GM06990 (cell line): ENCODE data around the gene SLF1.

Source experiments
- DNase-seq: peaks from one replicate; pipeline ENCODE4 v3.0.0-alpha.2; 2011; ENCODE audit not compliant: insufficient read length; ENCODE audit errors: extremely low read depth
- H3K27me3 ChIP-seq: replicated peaks from 2 replicates; pipeline ENCODE4 v1.6.0; 2011; ENCODE audit warnings: low read length; ENCODE audit not compliant: control insufficient read depth, insufficient read depth
- H3K36me3 ChIP-seq: 2 replicates; pipeline ENCODE4 v1.5.1; 2011; ENCODE audit warnings: low read length; ENCODE audit not compliant: control insufficient read depth, insufficient read depth
- H3K4me3 ChIP-seq: replicated peaks from 2 replicates; pipeline ENCODE4 v1.5.1; 2011; ENCODE audit warnings: low read depth, mild to moderate bottlenecking, control low read depth, low read length
- CTCF ChIP-seq: IDR thresholded peaks from 2 replicates; pipeline ENCODE4 v1.5.1; 2011; ENCODE audit warnings: low read length, control low read depth, mild to moderate bottlenecking, inconsistent platforms; ENCODE audit not compliant: insufficient read depth, poor library complexity, severe bottlenecking

SLF1 gene

GRCh38 chr5:94621763-94622162 lies 3.3 kb downstream of the SLF1 start:
- DNase-seq: no peak
- H3K4me3 ChIP-seq: no peak overlapping the region
- no peak for TF ChIP-seq CTCF
- no peaks in the 10 kb centered on the region for H3K27me3 ChIP-seq
- no peaks in the 10 kb centered on the region for H3K36me3 ChIP-seq

GRCh38 chr5:94623011-94623410 lies 4.5 kb downstream of the SLF1 start:
- Histone ChIP-seq H3K36me3 (no peaks in the 10 kb centered on the region), H3K4me3 (no peak overlapping the region), H3K27me3 (no peaks in the 10 kb centered on the region)
- TF ChIP-seq CTCF: no peak
- DNase-seq: no peak

DNA sequence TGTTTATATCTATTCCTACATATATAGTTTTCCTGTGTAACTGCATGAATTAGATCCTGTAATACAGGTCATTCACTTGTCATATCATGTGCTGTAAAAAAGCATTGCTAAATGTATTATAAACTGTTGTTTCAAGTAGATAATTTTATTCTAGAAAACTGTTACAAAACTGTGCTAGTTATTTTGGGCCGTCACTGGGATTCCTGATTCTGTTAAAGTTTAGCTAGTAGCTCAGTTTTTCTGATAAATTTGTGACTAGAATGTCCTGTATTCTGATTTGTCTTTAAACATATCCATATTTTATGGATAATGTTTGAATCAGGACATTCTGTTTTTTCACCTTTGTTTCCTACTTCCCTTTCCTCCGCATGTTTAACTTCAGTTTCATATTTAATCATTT lies 5.4 kb downstream of the SLF1 start:
- no peak for DNase-seq
- Histone ChIP-seq H3K27me3 (no peaks in the 10 kb centered on the region), H3K4me3 (no peak overlapping the region), H3K36me3 (no peaks in the 10 kb centered on the region)
- TF ChIP-seq CTCF: no peak

DNA sequence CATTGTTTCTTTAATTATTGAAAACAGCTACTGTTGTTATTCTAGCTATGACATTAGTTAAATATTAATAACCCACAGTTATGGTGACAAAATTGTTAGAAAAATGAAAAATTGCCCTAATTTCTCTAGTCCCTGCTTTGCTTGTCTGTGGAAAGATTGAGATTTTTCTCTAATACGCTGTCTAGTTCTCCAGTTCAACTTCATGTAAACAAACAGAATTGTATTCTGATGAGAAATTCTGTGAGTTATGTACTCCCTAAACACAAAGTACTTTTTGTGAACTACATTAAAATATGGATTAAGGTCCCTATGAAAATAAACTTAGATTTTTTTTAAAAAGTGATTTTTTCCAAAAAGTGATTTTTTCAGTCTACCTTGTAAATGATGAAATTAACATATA lies 8.7 kb downstream of the SLF1 start:
- DNase-seq: no peak
- no peak for TF ChIP-seq CTCF
- H3K27me3 ChIP-seq: no peaks in the 10 kb centered on the region
- no peaks in the 10 kb centered on the region for H3K36me3 ChIP-seq
- H3K4me3 ChIP-seq: no peak overlapping the region

DNA sequence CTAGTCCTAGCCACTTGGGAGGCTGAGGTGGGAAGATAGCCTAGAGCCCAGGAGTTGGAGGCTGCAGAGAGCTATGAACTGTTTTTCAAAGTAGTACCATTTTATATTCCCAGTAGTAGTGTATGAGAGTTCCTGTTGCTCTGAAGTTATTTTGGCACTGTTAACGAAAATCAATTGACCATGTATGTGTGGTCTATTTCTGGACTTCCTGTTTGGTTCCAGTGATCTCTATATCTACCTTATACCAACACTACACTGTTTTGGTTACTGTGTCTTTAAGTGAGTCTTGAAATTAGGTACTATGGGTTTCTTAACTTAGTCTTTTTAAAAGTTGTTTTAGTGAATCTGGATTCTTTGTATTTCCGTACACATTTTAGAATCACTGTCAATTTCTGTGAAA lies 13.6 kb downstream of the SLF1 start:
- H3K4me3 ChIP-seq: no peak overlapping the region
- H3K27me3 ChIP-seq: no peaks in the 10 kb centered on the region
- no peaks in the 10 kb centered on the region for H3K36me3 ChIP-seq
- no peak for TF ChIP-seq CTCF
- DNase-seq: peak; percentile 48

GRCh38 chr5:94640176-94640575 lies 21.7 kb downstream of the SLF1 start:
- Histone ChIP-seq H3K36me3 (no peaks in the 10 kb centered on the region), H3K27me3 (no peaks in the 10 kb centered on the region), H3K4me3 (no peak overlapping the region)
- no peak for TF ChIP-seq CTCF
- DNase-seq: no peak
